HK-2 (cell line): ENCODE measurements around the gene IL1RAP.

Experiments used
- DNase-seq: peaks from one replicate; pipeline ENCODE4 v3.0.0-alpha.2; 2018; ENCODE audit not compliant: unreplicated experiment

The IL1RAP gene

GRCh38 chr3:190577225-190577624 is 63.3 kb downstream of the IL1RAP start:
- no peak for DNase-seq

GRCh38 chr3:190579514-190580137 is 65.7 kb downstream of the IL1RAP start:
- no peak for DNase-seq

- no peak for DNase-seq
Measured at GRCh38 chr3:190580417-190580816, 66.5 kb downstream of the IL1RAP start.

- no peak for DNase-seq
Measured at GRCh38 chr3:190581041-190581541, 67.2 kb downstream of the IL1RAP start.

GRCh38 chr3:190582667-190583066 is 68.8 kb downstream of the IL1RAP start:
- DNase-seq, result no peak

- peak; percentile 69 for DNase-seq
Measured at GRCh38 chr3:190585805-190586630, 72.1 kb downstream of the IL1RAP start.

GRCh38 chr3:190586631-190587011 is 72.7 kb downstream of the IL1RAP start:
- DNase-seq, result peak; percentile 35

- no peak for DNase-seq
Measured at GRCh38 chr3:190588570-190588969, 74.7 kb downstream of the IL1RAP start.

GRCh38 chr3:190589326-190589725 is 75.4 kb downstream of the IL1RAP start:
- DNase-seq, result no peak

- DNase-seq, result no peak
Measured at GRCh38 chr3:190591080-190591479, 77.2 kb downstream of the IL1RAP start.

GRCh38 chr3:190593075-190593474 is 79.2 kb downstream of the IL1RAP start:
- no peak for DNase-seq

GRCh38 chr3:190594171-190594570 is 80.3 kb downstream of the IL1RAP start:
- DNase-seq, result no peak

GRCh38 chr3:190595179-190595795 is 81.4 kb downstream of the IL1RAP start:
- no peak for DNase-seq

- no peak for DNase-seq
Measured at GRCh38 chr3:190595807-190596206, 81.9 kb downstream of the IL1RAP start.

GRCh38 chr3:190596349-190597285 is 82.7 kb downstream of the IL1RAP start:
- no peak for DNase-seq

GRCh38 chr3:190597291-190597690 is 83.4 kb downstream of the IL1RAP start:
- DNase-seq, result no peak

- DNase-seq, result no peak
Measured at GRCh38 chr3:190601622-190602021, 87.7 kb downstream of the IL1RAP start.

GRCh38 chr3:190605385-190605784 is 91.5 kb downstream of the IL1RAP start:
- no peak for DNase-seq

GRCh38 chr3:190606596-190606995 is 92.7 kb downstream of the IL1RAP start:
- no peak for DNase-seq

GRCh38 chr3:190607021-190607420 is 93.1 kb downstream of the IL1RAP start:
- no peak for DNase-seq

GRCh38 chr3:190608850-190609589 is 95.1 kb downstream of the IL1RAP start:
- DNase-seq, result no peak
